Endothelial cell of umbilical vein (primary cell): ENCODE data around the gene GGA2. TPM values are rescaled to one million over a fixed set of nuclear protein-coding genes. Genes with fewer than 3 reads are reported as not detected.

ENCODE experiments used
- BruUV-seq: library from RNA; stranded (reverse); fragments of 400-500 nt; replicated peaks from 2 replicates; lab custom pipeline; 2021; lab: Mats Ljungman, UMichigan
- CTCF ChIA-PET: fragments of 300-600, 350-600 bp; sonication (Branson Sonifier 250); formaldehyde crosslinking; loops from one replicate; lab custom pipeline; 2021; ENCODE audit warnings: antibody characterized with exemption, inconsistent platforms; lab: Charles Lee
- POLR2A ChIA-PET: fragments of 300-600, 350-600 bp; sonication (Branson Sonifier 250); formaldehyde crosslinking; loops from one replicate; lab custom pipeline; 2021; ENCODE audit warnings: antibody characterized with exemption, inconsistent platforms; lab: Charles Lee
- DNase-seq: peaks from one replicate; pipeline ENCODE4 v3.0.0-alpha.2; 2011; ENCODE audit warnings: low read depth, low spot score
- FAIRE-seq: peaks from 2 replicates; lab custom pipeline; 2011; peaks lifted over from hg19 to GRCh38; lab: Jason Lieb, UNC
- H2AFZ ChIP-seq: 2 replicates; pipeline ENCODE4 v1.6.0; 2012; ENCODE audit warnings: low read depth, low read length, control low read depth, inconsistent platforms
- H3K27ac ChIP-seq: 2 replicates; pipeline ENCODE4 v1.5.1; 2011; ENCODE audit warnings: low read depth, mild to moderate bottlenecking, control low read depth, low read length, moderate library complexity; ENCODE audit not compliant: insufficient read depth
- H3K27me3 ChIP-seq, 2 experiments: 2 replicates each; pipeline versions ENCODE4 v1.6.0 to v1.6.1; 2011; ENCODE audit warnings: low read length in 2 of 2, mixed read lengths in 1 of 2; ENCODE audit not compliant: control insufficient read depth in 2 of 2, insufficient read depth in 2 of 2
- H3K36me3 ChIP-seq, 2 experiments: 2 replicates in 1 of 2; 3 replicates in 1 of 2; pipeline ENCODE4 v1.5.1; 2011; ENCODE audit warnings: low read length in 2 of 2, mild to moderate bottlenecking in 1 of 2, moderate library complexity in 1 of 2; ENCODE audit not compliant: control insufficient read depth in 2 of 2, insufficient read depth in 2 of 2; ENCODE audit errors: extremely low read depth in 1 of 2
- H3K4me1 ChIP-seq: 3 replicates; pipeline ENCODE4 v1.5.1; 2011; ENCODE audit warnings: mild to moderate bottlenecking, low read length; ENCODE audit not compliant: control insufficient read depth, insufficient read depth; ENCODE audit errors: extremely low read depth
- H3K4me2 ChIP-seq: 2 replicates; pipeline ENCODE4 v1.6.1; 2011; ENCODE audit warnings: low read length, control low read depth, mixed read lengths; ENCODE audit not compliant: insufficient read depth
- H3K4me3 ChIP-seq, 3 experiments: fragments of 200-600 bp in 1 of 3; sonication (generic), shearing (Covaris generic) in 1 of 3; replicated peaks in 1 of 3; 2 replicates each; pipeline ENCODE4 v1.5.1; 2011 to 2016; ENCODE audit warnings: control low read depth in 3 of 3, low read length in 3 of 3, mild to moderate bottlenecking in 2 of 3, inconsistent platforms in 1 of 3, low read depth in 1 of 3, moderate library complexity in 1 of 3; ENCODE audit not compliant: insufficient read depth in 1 of 3
- H3K79me2 ChIP-seq: 2 replicates; pipeline ENCODE4 v1.6.0; 2012; ENCODE audit warnings: low read length, inconsistent platforms; ENCODE audit not compliant: control insufficient read depth, insufficient read depth
- H3K9ac ChIP-seq: replicated peaks from 2 replicates; pipeline ENCODE3; 2011; ENCODE audit warnings: low read length, control low read depth; ENCODE audit not compliant: insufficient read depth; ENCODE audit errors: extremely low read depth
- H3K9me1 ChIP-seq: replicated peaks from 3 replicates; pipeline ENCODE4 v1.6.0; 2011; ENCODE audit warnings: mild to moderate bottlenecking, low read length; ENCODE audit not compliant: control insufficient read depth, insufficient read depth; ENCODE audit errors: extremely low read depth
- H3K9me3 ChIP-seq: replicated peaks from 2 replicates; pipeline ENCODE4 v1.5.1; 2012; ENCODE audit warnings: low read length, inconsistent platforms; ENCODE audit not compliant: control insufficient read depth, insufficient read depth
- H4K20me1 ChIP-seq: replicated peaks from 2 replicates; pipeline ENCODE3; 2011; ENCODE audit warnings: mild to moderate bottlenecking, low read length; ENCODE audit not compliant: control insufficient read depth, insufficient read depth; ENCODE audit errors: extremely low read depth
- CTCF ChIP-seq, 2 donors: IDR thresholded peaks; 1 replicate in 1 of 2; 2 replicates in 1 of 2; pipeline ENCODE4 v1.5.1; 2011; ENCODE audit warnings: low read length in 2 of 2, mild to moderate bottlenecking in 2 of 2, moderate library complexity in 2 of 2, control low read depth in 1 of 2, inconsistent platforms in 1 of 2, low read depth in 1 of 2; ENCODE audit not compliant: insufficient read depth in 1 of 2; ENCODE audit errors: extremely low read depth in 1 of 2
- EZH2 ChIP-seq: IDR thresholded peaks from 2 replicates; pipeline ENCODE4 v1.6.1; 2012; ENCODE audit warnings: borderline replicate concordance, low read depth, mild to moderate bottlenecking, moderate library complexity, low read length, inconsistent platforms; ENCODE audit not compliant: severe bottlenecking
- FOS ChIP-seq: IDR thresholded peaks from 2 replicates; pipeline ENCODE4 v1.6.1; 2011; ENCODE audit warnings: mild to moderate bottlenecking, low read length, moderate library complexity, borderline replicate concordance; ENCODE audit not compliant: insufficient read depth
- GATA2 ChIP-seq: IDR thresholded peaks from 2 replicates; pipeline ENCODE4 v1.7.0; 2011; ENCODE audit warnings: low read depth, mild to moderate bottlenecking, moderate library complexity, mixed read lengths, low read length; ENCODE audit not compliant: insufficient read length, insufficient read depth
- JUN ChIP-seq: IDR thresholded peaks from 2 replicates; pipeline ENCODE4 v1.6.1; 2011; ENCODE audit warnings: borderline replicate concordance, low read depth; ENCODE audit not compliant: insufficient read length, insufficient read depth
- MAX ChIP-seq: IDR thresholded peaks from 2 replicates; pipeline ENCODE4 v1.6.1; 2011; ENCODE audit not compliant: insufficient read depth, insufficient read length
- MYC ChIP-seq: IDR thresholded peaks from one replicate; pipeline ENCODE4 v1.6.1; 2011; ENCODE audit warnings: mild to moderate bottlenecking, low read depth, low read length
- POLR2A ChIP-seq: IDR thresholded peaks from 2 replicates; pipeline ENCODE4 v1.6.1; 2012; ENCODE audit warnings: low read depth, mild to moderate bottlenecking, control low read depth, low read length
- POLR2AphosphoS5 ChIP-seq: IDR thresholded peaks from 2 replicates; pipeline ENCODE4 v1.6.1; 2012; ENCODE audit warnings: low read depth, mild to moderate bottlenecking, control low read depth, low read length, moderate library complexity; ENCODE audit not compliant: insufficient read depth
- dilution Hi-C: fragments of 300-500 bp; cut with MboI; formaldehyde crosslinking; loops from one replicate; pipeline ENCODE4 v1.15.0; 2019; ENCODE audit warnings: low sequenced_read_pairs; ENCODE audit not compliant: extremely low pct_ligation_motif_present
- intact Hi-C: fragments of 100-400 bp; cut with micrococcal nuclease; formaldehyde crosslinking; loops from one replicate; pipeline ENCODE4 v1.10.0; 2022
- polyA plus RNA-seq, 4 experiments: library from polyadenylated mRNA; depleted of rRNA in 3 of 4; stranded (reverse) in 3 of 4; unstranded in 1 of 4; fragments of >200 nt; gene quantifications; 2 replicates each; pipeline versions ENCODE4 v1.2.1 to v1.2.3, GENCODE V29; 2011 to 2012; ENCODE audit warnings: missing spikeins in 1 of 4
- total RNA-seq: library from RNA; stranded (reverse); gene quantifications from 2 replicates; pipeline ENCODE4 v1.2.3, GENCODE V29; 2021

GGA2 gene
- total and polyA plus RNA-seq, 2 donors (not counting 3 experiments of a cell fraction or from before 2014, with no cell fraction given) = 33.3 to 73.1 TPM

GRCh38 chr16:23534868-23535860 is 24.9 kb upstream of the GGA2 start:
- H3K36me3 ChIP-seq = peaks cover 7 to 10% of the 10 kb centered on the region in 2 experiments
- ChIA-PET CTCF (no interaction called here), POLR2A (no interaction called here)
- no peak overlapping the region for H3K4me2 ChIP-seq
- no peak overlapping the region for H3K27ac ChIP-seq
- H3K27me3 ChIP-seq = no peaks in the 10 kb centered on the region
- H3K9me3 ChIP-seq = no peaks in the 10 kb centered on the region
- no peak for TF ChIP-seq CTCF (IDR thresholded peaks at IDR 0.05; ENCODE audit: extremely low read depth in 1 of 2, insufficient read depth in 1 of 2, low read depth in 1 of 2, low read length in 2 of 2)
- no peak for TF ChIP-seq JUN
- no peak for TF ChIP-seq POLR2AphosphoS5
- TF ChIP-seq FOS = no peak
- TF ChIP-seq GATA2 = no peak
- TF ChIP-seq EZH2 = no peak
- TF ChIP-seq POLR2A = no peak
- no peak for TF ChIP-seq MAX
- no peak for TF ChIP-seq MYC
- H3K9ac ChIP-seq = no peak overlapping the region
- no peak overlapping the region for H3K4me3 ChIP-seq
- H3K79me2 ChIP-seq = no peaks in the 10 kb centered on the region
- FAIRE-seq = no peak
- H3K4me1 ChIP-seq = no peaks in the 10 kb centered on the region
- no peak overlapping the region for H2AFZ ChIP-seq
- H4K20me1 ChIP-seq = peaks cover under 1% of the 10 kb centered on the region
- intact Hi-C loops (no loop called here), dilution Hi-C loops (no loop called here)
- H3K9me1 ChIP-seq = no peaks in the 10 kb centered on the region
- no TSS peak for BruUV-seq
- DNase-seq = no peak
